SK-N-SH (cell line): ENCODE data around the gene GNB5. TPM values are rescaled to one million over a fixed set of nuclear protein-coding genes. Genes with fewer than 3 reads are reported as not detected.
"Not testable (repeated sequence)": the region's sequence is repeated elsewhere in the genome, so short reads cannot be mapped to it uniquely, and the experiment has no call there.

Experiments used
- CTCF ChIA-PET: fragments of 300-600, 350-600 bp; formaldehyde crosslinking; extraction: SDS; loops from one replicate; lab custom pipeline; 2021; lab: Yijun Ruan, JAX
- POLR2A ChIA-PET: fragments of 350-600 bp; sonication (Branson Sonifier 250); formaldehyde crosslinking; extraction: SDS; loops from one replicate; lab custom pipeline; 2020; ENCODE audit warnings: antibody characterized with exemption, inconsistent platforms; lab: Yijun Ruan, JAX
- DNase-seq: peaks from one replicate; pipeline ENCODE4 v3.0.0; 2012
- H2AFZ ChIP-seq: fragments of 200-600 bp; sonication (generic); 2 replicates; pipeline ENCODE4 v1.8.1; 2016; ENCODE audit warnings: antibody characterized with exemption, mild to moderate bottlenecking, low read depth
- H3F3A ChIP-seq: fragments of 200-600 bp; sonication (generic); replicated peaks from 2 replicates; pipeline ENCODE3; 2016; ENCODE audit warnings: antibody characterized with exemption, mild to moderate bottlenecking; ENCODE audit not compliant: insufficient read depth
- H3K27ac ChIP-seq, 2 experiments: fragments of 200-500 bp in 1 of 2; fragments of 200-600 bp in 1 of 2; sonication (Bioruptor generic) in 1 of 2; sonication (generic), shearing (Covaris generic) in 1 of 2; 2 replicates each; pipeline versions ENCODE4 v1.5.1 to v1.6.1; 2014 to 2016; ENCODE audit warnings: low read depth in 2 of 2, inconsistent platforms in 1 of 2, low read length in 1 of 2, mild to moderate bottlenecking in 1 of 2, mixed read lengths in 1 of 2
- H3K27me3 ChIP-seq: fragments of 200-600 bp; sonication (generic), shearing (Covaris generic); 2 replicates; pipeline ENCODE4 v1.6.1; 2016; ENCODE audit warnings: mixed run types; ENCODE audit not compliant: insufficient read depth
- H3K36me3 ChIP-seq, 2 experiments: fragments of 200-500 bp in 1 of 2; fragments of 200-600 bp in 1 of 2; sonication (Bioruptor generic) in 1 of 2; sonication (generic) in 1 of 2; replicated peaks in 1 of 2; 2 replicates each; pipeline versions ENCODE3 to v1.5.1; 2014 to 2016; ENCODE audit warnings: low read length in 1 of 2, mild to moderate bottlenecking in 1 of 2; ENCODE audit not compliant: insufficient read depth in 2 of 2, control insufficient read depth in 1 of 2
- H3K4me1 ChIP-seq, 2 experiments: fragments of 200-500 bp in 1 of 2; fragments of 200-600 bp in 1 of 2; sonication (Bioruptor generic) in 1 of 2; sonication (generic), shearing (Covaris generic) in 1 of 2; 2 replicates each; pipeline versions ENCODE4 v1.5.1 to v1.6.1; 2014 to 2016; ENCODE audit warnings: low read depth in 1 of 2, low read length in 1 of 2, mixed run types in 1 of 2; ENCODE audit not compliant: insufficient read depth in 2 of 2, control insufficient read depth in 1 of 2
- H3K4me2 ChIP-seq: fragments of 200-600 bp; sonication (generic), shearing (Covaris generic); 2 replicates; pipeline ENCODE4 v1.6.1; 2017; ENCODE audit warnings: mixed run types
- H3K4me3 ChIP-seq, 2 experiments: fragments of 200-500 bp in 1 of 2; fragments of 200-600 bp in 1 of 2; sonication (Bioruptor generic) in 1 of 2; sonication (generic), shearing (Covaris generic) in 1 of 2; 2 replicates each; pipeline versions ENCODE4 v1.5.1 to v1.8.1; 2014 to 2016; ENCODE audit warnings: low read depth in 2 of 2, inconsistent platforms in 1 of 2, low read length in 1 of 2, mild to moderate bottlenecking in 1 of 2, mixed read lengths in 1 of 2, moderate library complexity in 1 of 2
- H3K79me2 ChIP-seq: fragments of 200-600 bp; sonication (generic); 2 replicates; pipeline ENCODE4 v1.8.1; 2017; ENCODE audit warnings: mild to moderate bottlenecking; ENCODE audit not compliant: insufficient read depth
- H3K9ac ChIP-seq: fragments of 200-600 bp; sonication (generic); 2 replicates; pipeline ENCODE4 v1.6.1; 2017; ENCODE audit warnings: mixed run types
- H3K9me2 ChIP-seq: fragments of 200-600 bp; sonication (generic); 2 replicates; pipeline ENCODE4 v1.6.1; 2017; ENCODE audit warnings: mixed run types
- H3K9me3 ChIP-seq: fragments of 200-600 bp; sonication (generic); 2 replicates; pipeline ENCODE4 v1.6.1; 2017; ENCODE audit warnings: mixed run types, mild to moderate bottlenecking, moderate library complexity
- H4K20me1 ChIP-seq: fragments of 200-600 bp; sonication (generic); 2 replicates; pipeline ENCODE4 v1.6.1; 2017; ENCODE audit warnings: mild to moderate bottlenecking, mixed run types; ENCODE audit not compliant: insufficient read depth
- CHD2 ChIP-seq: fragments of 150-350 bp; IDR thresholded peaks from 2 replicates; pipeline ENCODE4 v1.6.1; 2018; ENCODE audit warnings: low read length; ENCODE audit not compliant: partially characterized antibody
- ELF1 ChIP-seq: IDR thresholded peaks from 2 replicates; pipeline ENCODE4 v1.4.0; 2012
- EP300 ChIP-seq, 2 experiments: IDR thresholded peaks; 2 replicates each; pipeline versions ENCODE4 v1.4.0 to v1.6.1; 2012; ENCODE audit warnings: borderline replicate concordance in 1 of 2, low read depth in 1 of 2, low read length in 1 of 2
- FOSL2 ChIP-seq: IDR thresholded peaks from 2 replicates; pipeline ENCODE4 v1.4.0; 2012; ENCODE audit warnings: low read depth, mild to moderate bottlenecking, moderate library complexity, borderline replicate concordance
- FOXM1 ChIP-seq: IDR thresholded peaks from 2 replicates; pipeline ENCODE4 v1.4.0; 2012; ENCODE audit warnings: low read depth, mild to moderate bottlenecking
- GABPA ChIP-seq: IDR thresholded peaks from 2 replicates; pipeline ENCODE4 v1.4.0; 2012; ENCODE audit warnings: low read depth, mild to moderate bottlenecking
- GATA2 ChIP-seq: sonication (generic); formaldehyde crosslinking; IDR thresholded peaks from 2 replicates; pipeline ENCODE4 v1.5.0; 2020; ENCODE audit warnings: mild to moderate bottlenecking, missing genetic modification reagents
- MEF2A ChIP-seq: IDR thresholded peaks from 2 replicates; pipeline ENCODE4 v1.4.0; 2012; ENCODE audit warnings: low read depth, borderline replicate concordance
- MXI1 ChIP-seq: IDR thresholded peaks from 2 replicates; pipeline ENCODE4 v1.6.1; 2012; ENCODE audit warnings: mild to moderate bottlenecking, low read depth, low read length, improper control_type of control experiment
- NFIC ChIP-seq: IDR thresholded peaks from 2 replicates; pipeline ENCODE4 v1.4.0; 2012; ENCODE audit warnings: borderline replicate concordance
- NRF1 ChIP-seq: IDR thresholded peaks from 2 replicates; pipeline ENCODE4 v1.6.1; 2012; ENCODE audit warnings: low read depth, mild to moderate bottlenecking, low read length
- POLR2AphosphoS5 ChIP-seq: IDR thresholded peaks from 2 replicates; pipeline ENCODE4 v1.6.1; 2012; ENCODE audit warnings: low read depth, low read length
- TAF1 ChIP-seq: IDR thresholded peaks from 2 replicates; pipeline ENCODE4 v1.6.1; 2012; ENCODE audit warnings: low read depth, mild to moderate bottlenecking, low read length, moderate library complexity, borderline replicate concordance
- TEAD4 ChIP-seq: IDR thresholded peaks from 2 replicates; pipeline ENCODE4 v1.4.0; 2012; ENCODE audit warnings: mild to moderate bottlenecking, borderline replicate concordance; ENCODE audit not compliant: insufficient read depth
- WGBS: methylation state at CpG from one replicate; pipeline ENCODE4 v1.1.6; 2017; ENCODE audit warnings: low lambda C conversion rate; 5-methylcytosine and 5-hydroxymethylcytosine counted together
- polyA plus RNA-seq, 3 experiments: library from polyadenylated mRNA; depleted of rRNA; stranded (reverse); fragments of >200 nt; gene quantifications; 2 replicates each; pipeline ENCODE4 v1.2.3, GENCODE V29; 2012
- TF ChIP-seq, protein P1 (sequence below): IDR thresholded peaks from 2 replicates; pipeline ENCODE4 v1.4.0; 2012; ENCODE audit warnings: low read depth
- TF ChIP-seq, protein P2 (sequence below): fragments of 150-350 bp; IDR thresholded peaks from 2 replicates; pipeline ENCODE4 v1.6.1; 2016; ENCODE audit warnings: mild to moderate bottlenecking, low read depth, low read length
- TF ChIP-seq, protein P3 (sequence below): fragments of 200-600 bp; sonication (generic); IDR thresholded peaks from 2 replicates; pipeline ENCODE4 v1.6.1; 2017; ENCODE audit warnings: antibody characterized with exemption, mild to moderate bottlenecking, moderate library complexity

Gene GNB5
- polyA plus RNA-seq, 1 of the 3 experiments (the other 2 are of a cell fraction), result 73.7 TPM

DNA sequence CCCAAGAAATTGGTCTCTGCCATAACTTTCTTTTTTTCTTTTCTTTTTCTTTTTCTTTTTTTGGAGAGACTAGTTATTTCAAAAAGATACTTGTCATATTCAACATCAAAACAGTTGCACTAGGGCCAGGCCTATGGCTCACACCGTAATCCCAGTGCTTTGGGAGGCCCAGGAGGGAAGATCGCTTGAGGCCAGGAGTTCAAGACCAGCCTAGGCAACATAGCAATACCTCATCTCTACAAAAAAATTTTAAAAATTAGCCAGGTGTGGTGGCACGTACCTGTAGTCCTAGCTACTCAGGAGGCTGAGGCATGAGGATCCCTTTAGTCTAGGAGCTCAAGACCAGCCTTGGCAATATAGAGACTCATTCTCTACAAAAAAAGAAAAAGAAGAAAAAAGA lies 49.0 kb upstream of the GNB5 start:
- ChIA-PET POLR2A (no interaction called here), CTCF (interaction anchor here (1.1 to 5.6 kb wide), 3 partner anchors 12 to 17 kb away, joined by 3 to 37 read pairs (median 3); no protein-coding TSS in a partner anchor)
- Histone ChIP-seq H3K9me3 (no peaks in the 10 kb centered on the region), H3K4me2 (no peak overlapping the region), H3K4me1 (no peaks in the 10 kb centered on the region), H3K36me3 (no peaks in the 10 kb centered on the region), H3K9ac (no peak overlapping the region), H3F3A (no peaks in the 10 kb centered on the region), H2AFZ (no peak overlapping the region), H3K27ac (no peak overlapping the region), H4K20me1 (no peaks in the 10 kb centered on the region), H3K4me3 (no peak overlapping the region), H3K79me2 (no peaks in the 10 kb centered on the region), H3K27me3 (no peaks in the 10 kb centered on the region), H3K9me2 (no peaks in the 10 kb centered on the region)
- no peak for TF ChIP-seq ELF1
- TF ChIP-seq MEF2A, result no peak
- TF ChIP-seq EP300 (IDR thresholded peaks at IDR 0.05; ENCODE audit: borderline replicate concordance in 1 of 2, low read depth in 1 of 2, low read length in 1 of 2), result no peak
- no peak for TF ChIP-seq POLR2AphosphoS5
- no peak for TF ChIP-seq GABPA
- no peak for TF ChIP-seq FOSL2
- no peak for TF ChIP-seq NRF1
- TF ChIP-seq, protein P1, sequence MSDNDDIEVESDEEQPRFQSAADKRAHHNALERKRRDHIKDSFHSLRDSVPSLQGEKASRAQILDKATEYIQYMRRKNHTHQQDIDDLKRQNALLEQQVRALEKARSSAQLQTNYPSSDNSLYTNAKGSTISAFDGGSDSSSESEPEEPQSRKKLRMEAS, result no peak
- WGBS, result 88% methylated on average over 3 of the region's 3 CpGs
- DNase-seq, result no peak

DNA sequence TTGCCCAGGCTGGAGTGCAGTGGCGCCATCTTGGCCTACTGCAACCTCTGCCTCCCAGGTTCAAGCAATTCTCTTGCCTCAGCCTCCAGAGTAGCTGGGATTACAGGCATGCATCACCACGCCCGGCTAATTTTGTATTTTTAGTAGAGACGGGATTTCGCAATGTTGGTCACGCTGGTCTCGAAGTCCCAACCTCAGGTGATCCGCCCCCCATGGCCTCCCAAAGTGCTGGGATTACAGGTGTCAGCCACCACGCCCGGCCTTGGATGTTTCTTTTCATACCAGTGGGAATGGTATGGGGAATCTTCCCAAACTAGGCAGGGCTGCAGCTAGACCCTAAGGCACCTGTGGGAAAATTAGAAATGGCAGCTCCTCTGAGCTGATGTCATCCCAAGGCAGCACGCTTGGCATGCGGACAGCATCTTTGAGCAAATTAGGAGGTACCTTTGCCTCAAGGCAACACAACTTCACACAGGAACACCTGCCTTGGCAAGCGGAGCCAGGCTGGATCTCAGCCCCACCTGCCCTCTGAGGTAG lies 47.9 kb upstream of the GNB5 start:
- H3K27me3 ChIP-seq, POLR2A ChIA-PET: not testable (repeated sequence)

DNA sequence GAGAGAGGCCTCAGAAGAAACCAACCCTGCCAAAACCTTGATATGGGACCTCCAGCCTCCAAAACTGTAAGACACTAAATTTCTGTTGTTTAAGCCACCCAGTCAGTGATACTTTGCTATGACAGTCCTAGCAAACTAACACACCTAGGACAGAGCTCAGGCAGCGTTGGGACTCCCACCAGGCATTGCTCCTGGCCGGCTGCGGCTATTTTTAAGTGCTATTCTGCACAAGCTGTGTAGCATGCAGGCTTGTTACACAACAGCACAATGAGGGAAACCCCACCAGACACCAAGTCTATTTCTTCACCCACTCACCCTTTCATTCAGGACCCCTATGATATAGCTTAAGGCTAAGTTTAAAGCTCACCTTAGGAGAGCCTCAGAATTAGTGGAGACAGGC lies 47.0 kb upstream of the GNB5 start:
- H3K27ac ChIP-seq, result no peak overlapping the region
- no peak overlapping the region for H3K4me3 ChIP-seq
- H3K36me3 ChIP-seq, result no peaks in the 10 kb centered on the region
- H3K4me2 ChIP-seq, result no peak overlapping the region
- POLR2A ChIA-PET, result no interaction called here
- no peaks in the 10 kb centered on the region for H3K9me3 ChIP-seq
- no peak for TF ChIP-seq GABPA
- TF ChIP-seq MEF2A, result no peak
- no peak for TF ChIP-seq CHD2
- TF ChIP-seq TAF1, result no peak
- TF ChIP-seq GATA2 (CRISPR knock-in tag), result no peak
- TF ChIP-seq MXI1, result no peak
- no peak for TF ChIP-seq EP300 (IDR thresholded peaks at IDR 0.05; ENCODE audit: borderline replicate concordance in 1 of 2, low read depth in 1 of 2, low read length in 1 of 2)
- TF ChIP-seq NFIC, result no peak
- TF ChIP-seq, protein P2, sequence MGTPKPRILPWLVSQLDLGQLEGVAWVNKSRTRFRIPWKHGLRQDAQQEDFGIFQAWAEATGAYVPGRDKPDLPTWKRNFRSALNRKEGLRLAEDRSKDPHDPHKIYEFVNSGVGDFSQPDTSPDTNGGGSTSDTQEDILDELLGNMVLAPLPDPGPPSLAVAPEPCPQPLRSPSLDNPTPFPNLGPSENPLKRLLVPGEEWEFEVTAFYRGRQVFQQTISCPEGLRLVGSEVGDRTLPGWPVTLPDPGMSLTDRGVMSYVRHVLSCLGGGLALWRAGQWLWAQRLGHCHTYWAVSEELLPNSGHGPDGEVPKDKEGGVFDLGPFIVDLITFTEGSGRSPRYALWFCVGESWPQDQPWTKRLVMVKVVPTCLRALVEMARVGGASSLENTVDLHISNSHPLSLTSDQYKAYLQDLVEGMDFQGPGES, result no peak
- TF ChIP-seq FOXM1, result no peak
- TF ChIP-seq, protein P3, sequence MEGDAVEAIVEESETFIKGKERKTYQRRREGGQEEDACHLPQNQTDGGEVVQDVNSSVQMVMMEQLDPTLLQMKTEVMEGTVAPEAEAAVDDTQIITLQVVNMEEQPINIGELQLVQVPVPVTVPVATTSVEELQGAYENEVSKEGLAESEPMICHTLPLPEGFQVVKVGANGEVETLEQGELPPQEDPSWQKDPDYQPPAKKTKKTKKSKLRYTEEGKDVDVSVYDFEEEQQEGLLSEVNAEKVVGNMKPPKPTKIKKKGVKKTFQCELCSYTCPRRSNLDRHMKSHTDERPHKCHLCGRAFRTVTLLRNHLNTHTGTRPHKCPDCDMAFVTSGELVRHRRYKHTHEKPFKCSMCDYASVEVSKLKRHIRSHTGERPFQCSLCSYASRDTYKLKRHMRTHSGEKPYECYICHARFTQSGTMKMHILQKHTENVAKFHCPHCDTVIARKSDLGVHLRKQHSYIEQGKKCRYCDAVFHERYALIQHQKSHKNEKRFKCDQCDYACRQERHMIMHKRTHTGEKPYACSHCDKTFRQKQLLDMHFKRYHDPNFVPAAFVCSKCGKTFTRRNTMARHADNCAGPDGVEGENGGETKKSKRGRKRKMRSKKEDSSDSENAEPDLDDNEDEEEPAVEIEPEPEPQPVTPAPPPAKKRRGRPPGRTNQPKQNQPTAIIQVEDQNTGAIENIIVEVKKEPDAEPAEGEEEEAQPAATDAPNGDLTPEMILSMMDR, result no peak
- TF ChIP-seq TEAD4, result no peak
- H3K9me2 ChIP-seq, result no peaks in the 10 kb centered on the region
- H3K27me3 ChIP-seq, result no peaks in the 10 kb centered on the region
- H3F3A ChIP-seq, result no peaks in the 10 kb centered on the region
- H3K79me2 ChIP-seq, result no peaks in the 10 kb centered on the region
- CTCF ChIA-PET, result interaction anchor here (5.6 kb wide), 1 partner anchor 10 kb away, joined by 37 read pairs; no protein-coding TSS in a partner anchor
- H3K9ac ChIP-seq, result no peak overlapping the region
- H2AFZ ChIP-seq, result no peak overlapping the region
- 96% methylated on average over 3 of the region's 3 CpGs for WGBS
- H3K4me1 ChIP-seq, result peaks cover 0 to 2% of the 10 kb centered on the region in 2 experiments; a peak in 1 of 4 replicates
- no peaks in the 10 kb centered on the region for H4K20me1 ChIP-seq
- DNase-seq, result no peak

More for the DNA sequence above, 47.9 kb upstream of the GNB5 start:
- not testable (repeated sequence) for H3K9me3 ChIP-seq, DNase-seq, H3K9ac ChIP-seq, H3K4me2 ChIP-seq, H3K36me3 ChIP-seq, H4K20me1 ChIP-seq, H3K9me2 ChIP-seq, H3K79me2 ChIP-seq, H3F3A ChIP-seq, H2AFZ ChIP-seq, H3K27ac ChIP-seq, H3K4me1 ChIP-seq, H3K4me3 ChIP-seq
- WGBS, result 96% methylated on average over 13 of the region's 13 CpGs
- CTCF ChIA-PET, result interaction anchor here (1.3 to 5.6 kb wide), 2 partner anchors 11 to 18 kb away, joined by 3 to 37 read pairs; no protein-coding TSS in a partner anchor
